Measurements from ENCODE around the gene FGR.

- TF ChIP-seq RAD21 (IDR thresholded peaks at IDR 0.05; ENCODE audit: low read length) (no peak), TAF1 (IDR thresholded peaks at IDR 0.05; ENCODE audit: borderline replicate concordance, low read depth, low read length) (no peak)
Observed at GRCh38 chr1:27646676-27647075, 11.7 kb upstream of the FGR start.
